Activated CD8-positive, alpha-beta memory T cell treated with anti-CD3 and anti-CD28 coated beads for 36 hours (primary cell): Measurements from ENCODE around the gene ACYP1. TPM values are rescaled to one million over a fixed set of nuclear protein-coding genes. Genes with fewer than 3 reads are reported as not detected.

ENCODE experiments used
- CTCF ChIA-PET: fragments of 350-600 bp; sonication (Branson Sonifier 250); formaldehyde crosslinking; loops from one replicate; lab custom pipeline; 2021; ENCODE audit warnings: antibody characterized with exemption; lab: Charles Lee
- POLR2A ChIA-PET: fragments of 350-600 bp; sonication (Branson Sonifier 250); formaldehyde crosslinking; loops from one replicate; lab custom pipeline; 2021; ENCODE audit warnings: antibody characterized with exemption; lab: Charles Lee
- total RNA-seq, 2 experiments: library from RNA; stranded (reverse); gene quantifications; one replicate each; pipeline ENCODE4 v1.2.3, GENCODE V29; 2021

ACYP1 gene
- total RNA-seq: 10 to 100 TPM; 41.6 to 42.0 TPM

DNA sequence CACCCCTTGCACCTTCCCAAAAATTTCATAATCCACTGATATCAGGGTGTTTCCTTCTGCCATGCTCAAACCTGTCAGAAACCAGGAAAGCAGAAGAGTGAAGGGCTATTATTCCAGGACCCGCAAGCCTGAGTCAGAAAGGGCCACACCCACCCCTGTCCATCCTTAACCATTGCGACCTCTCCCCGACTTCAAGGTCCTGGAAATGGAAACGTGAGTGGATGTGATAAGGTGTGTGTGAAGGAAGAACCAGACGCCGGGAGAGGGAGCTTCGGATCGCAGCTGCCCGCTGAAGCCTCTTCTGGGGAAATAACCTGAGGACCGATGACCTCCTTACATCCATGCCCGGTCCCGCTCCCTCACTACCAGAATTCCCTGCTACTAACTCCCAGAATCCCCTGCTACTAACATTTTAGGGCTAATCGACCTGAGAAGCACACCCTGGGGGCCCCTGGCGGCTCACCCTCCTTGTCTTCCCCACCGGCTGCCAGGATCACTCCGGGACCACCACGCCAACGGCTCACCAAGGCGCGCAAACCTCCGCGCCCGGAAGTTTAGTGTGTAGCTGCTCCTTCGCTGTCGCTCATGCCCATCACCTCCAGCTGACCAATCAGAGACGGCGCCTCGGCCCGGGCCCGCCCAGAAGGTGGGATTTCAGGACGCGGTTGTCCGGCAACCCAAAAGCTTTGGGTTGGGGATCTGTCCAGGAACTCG is at the start of gene ACYP1:
ACYP1 (minus strand) TSS at position 534 of the 714 bp plus-strand sequence; CDS start at position 63, 471 bp downstream.
- ChIA-PET CTCF (interaction anchor here (0.8 to 2.2 kb wide), 5 partner anchors 11 to 202 kb away, joined by 3 to 7 read pairs (median 4); partner anchors contain the start of gene MLH3), POLR2A (interaction anchor here (0.9 to 1.2 kb wide), 2 partner anchors 61 to 63 kb away, joined by 3 to 5 read pairs; partner anchors contain the start of genes EIF2B2 and NEK9)

DNA sequence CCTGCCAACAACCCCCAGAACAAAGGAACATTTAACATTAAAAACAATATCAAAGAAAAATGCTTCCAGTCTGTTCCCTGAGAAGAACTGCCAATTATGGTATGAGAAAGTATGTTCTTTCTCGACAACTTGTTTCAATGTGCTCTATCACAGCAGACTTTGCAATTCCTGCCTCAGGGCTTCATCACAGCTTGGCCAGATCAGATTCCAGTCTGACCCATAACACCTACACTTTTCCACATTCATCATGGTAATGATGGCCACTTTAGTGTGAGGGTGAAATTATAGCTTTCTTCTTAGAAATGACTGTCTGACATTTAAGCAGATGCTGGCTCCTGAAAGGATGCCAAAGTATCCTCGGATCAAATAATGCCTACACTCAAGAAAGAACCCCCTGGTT is 46.1 kb upstream of the ACYP1 start:
- ChIA-PET POLR2A (no interaction called here), CTCF (no interaction called here)

DNA sequence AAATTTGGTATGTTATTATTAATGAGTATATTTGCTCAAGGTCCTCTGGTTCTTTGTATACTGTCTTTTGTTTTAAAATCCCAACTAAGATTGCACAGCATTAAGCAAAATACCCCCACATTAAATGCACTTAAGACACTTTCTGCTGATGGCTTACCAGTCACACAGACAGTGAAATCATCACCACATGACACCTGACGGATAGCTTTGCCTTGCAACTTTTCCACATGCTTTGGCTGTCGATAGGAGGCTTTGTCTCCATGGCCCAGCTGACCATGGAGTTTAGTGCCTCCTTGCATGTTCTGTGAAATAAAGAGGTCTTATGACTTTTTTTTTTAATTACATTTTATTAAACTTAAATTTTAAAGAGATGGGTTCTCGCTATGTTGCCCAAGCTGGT is 43.4 kb upstream of the ACYP1 start:
- POLR2A ChIA-PET: interaction anchor here (0.7 kb wide), 1 partner anchor 217 kb away, joined by 5 read pairs; no protein-coding TSS in a partner anchor
- CTCF ChIA-PET: no interaction called here

DNA sequence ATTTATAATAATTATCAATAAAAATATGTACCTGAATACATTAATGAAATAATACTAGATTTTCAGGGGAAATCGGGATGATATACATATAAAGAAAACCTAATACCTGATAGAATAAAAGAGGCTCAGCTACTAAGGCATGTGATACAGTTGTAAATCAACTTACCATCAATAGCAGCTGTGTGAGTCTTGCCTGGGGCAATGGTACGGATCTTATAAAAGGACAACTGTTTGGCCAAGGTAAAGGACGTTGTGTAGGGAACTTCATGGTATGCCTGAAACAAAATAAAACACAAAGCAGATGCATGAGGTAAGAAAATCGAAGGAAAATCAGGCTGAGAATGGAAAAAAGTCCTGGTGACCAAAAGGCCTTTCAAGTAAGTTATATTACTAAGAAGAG is 37.7 kb upstream of the ACYP1 start:
- POLR2A ChIA-PET: no interaction called here
- CTCF ChIA-PET: no interaction called here

DNA sequence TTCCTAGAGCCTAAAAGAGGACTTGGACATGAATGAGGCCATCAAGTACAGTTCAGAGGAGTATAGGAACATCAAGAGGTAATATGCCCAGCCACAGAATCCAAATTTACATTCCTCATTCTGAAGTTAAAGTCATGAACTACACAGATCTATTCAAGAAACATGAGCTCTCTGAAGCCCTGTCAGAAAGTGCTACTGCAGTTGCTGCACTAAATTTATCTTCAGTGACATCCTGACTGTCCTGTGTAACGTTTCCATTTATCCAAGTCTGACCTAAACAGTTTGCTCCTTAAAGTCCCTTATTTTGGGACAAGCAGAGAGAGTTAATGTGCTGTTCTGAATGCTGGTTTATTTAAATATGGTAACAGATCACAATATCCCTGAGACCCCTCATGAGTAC is 34.9 kb upstream of the ACYP1 start:
- ChIA-PET POLR2A (no interaction called here), CTCF (no interaction called here)

- CTCF ChIA-PET: interaction anchor here (0.6 kb wide), 1 partner anchor 1249 kb away, joined by 4 read pairs; no protein-coding TSS in a partner anchor
- POLR2A ChIA-PET: no interaction called here
Measured at GRCh38 chr14:75098212-75098611, 34.4 kb upstream of the ACYP1 start.

DNA sequence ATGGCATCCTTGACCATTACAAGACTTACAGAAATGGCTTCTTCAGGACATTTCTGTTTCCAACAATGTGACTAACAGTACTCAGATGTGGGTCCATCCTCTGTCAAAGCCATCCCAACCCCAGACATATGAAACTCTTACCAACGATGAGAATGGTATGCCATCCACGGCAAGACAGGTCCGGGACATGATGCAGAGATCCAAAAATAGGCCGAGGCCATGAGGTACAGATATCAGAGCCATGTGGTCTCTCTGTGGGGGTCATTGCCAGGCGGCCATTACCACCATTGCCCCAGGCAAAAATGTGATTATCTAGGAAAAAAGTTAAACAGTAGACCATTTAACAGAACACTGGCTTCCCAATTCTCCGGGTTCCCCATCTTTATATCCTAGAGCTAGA is 33.1 kb upstream of the ACYP1 start:
- ChIA-PET POLR2A (no interaction called here), CTCF (no interaction called here)

DNA sequence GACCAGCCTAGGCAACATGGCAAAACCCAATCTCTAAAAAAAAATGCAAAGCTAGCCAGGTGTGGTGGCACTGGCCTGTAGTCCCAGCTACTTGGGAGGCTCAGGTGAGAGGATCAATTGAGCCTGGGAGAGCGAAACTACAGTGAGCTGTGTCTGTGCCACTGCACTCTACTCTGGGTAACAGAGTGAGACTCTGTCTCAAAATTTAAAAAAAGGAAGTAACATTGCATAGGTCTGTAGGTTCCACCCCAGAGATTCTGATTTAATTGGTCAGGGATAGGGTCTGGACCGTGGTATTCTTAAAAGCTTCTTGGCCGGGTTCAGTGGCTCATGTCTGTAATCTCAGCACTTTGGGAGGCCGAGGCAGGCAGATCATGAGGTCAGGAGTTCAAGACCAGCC is 31.9 kb upstream of the ACYP1 start:
- CTCF ChIA-PET: no interaction called here
- POLR2A ChIA-PET: no interaction called here

DNA sequence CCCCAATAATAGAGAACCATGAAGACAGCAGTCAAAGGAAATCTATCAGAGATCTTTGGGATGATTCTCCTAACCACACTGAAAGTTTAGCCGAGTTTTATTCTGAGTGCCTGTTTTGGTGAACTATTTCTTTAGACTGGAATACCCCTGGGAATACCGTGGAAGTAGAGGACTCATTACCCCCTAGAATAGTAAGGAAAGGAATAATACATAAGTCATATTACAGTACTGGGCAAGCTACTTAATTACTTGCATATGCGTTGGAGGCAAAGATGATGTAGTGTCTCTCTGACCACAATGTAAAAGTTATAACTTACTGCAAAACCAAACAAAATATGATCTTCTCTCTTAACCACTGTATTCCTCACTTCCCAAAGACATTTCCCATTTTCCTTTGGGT is 31.1 kb upstream of the ACYP1 start:
- ChIA-PET POLR2A (no interaction called here), CTCF (no interaction called here)

- ChIA-PET CTCF (no interaction called here), POLR2A (interaction anchor here (0.6 kb wide), 1 partner anchor 131 kb away, joined by 3 read pairs; no protein-coding TSS in a partner anchor)
Measured at GRCh38 chr14:75092698-75093097, 28.9 kb upstream of the ACYP1 start.

GRCh38 chr14:75091251-75091650 is 27.4 kb upstream of the ACYP1 start:
- ChIA-PET POLR2A (no interaction called here), CTCF (no interaction called here)

GRCh38 chr14:75090353-75090752 is 26.5 kb upstream of the ACYP1 start:
- ChIA-PET POLR2A (interaction anchor here (0.7 kb wide), 1 partner anchor 476 kb away, joined by 7 read pairs; no protein-coding TSS in a partner anchor), CTCF (no interaction called here)

DNA sequence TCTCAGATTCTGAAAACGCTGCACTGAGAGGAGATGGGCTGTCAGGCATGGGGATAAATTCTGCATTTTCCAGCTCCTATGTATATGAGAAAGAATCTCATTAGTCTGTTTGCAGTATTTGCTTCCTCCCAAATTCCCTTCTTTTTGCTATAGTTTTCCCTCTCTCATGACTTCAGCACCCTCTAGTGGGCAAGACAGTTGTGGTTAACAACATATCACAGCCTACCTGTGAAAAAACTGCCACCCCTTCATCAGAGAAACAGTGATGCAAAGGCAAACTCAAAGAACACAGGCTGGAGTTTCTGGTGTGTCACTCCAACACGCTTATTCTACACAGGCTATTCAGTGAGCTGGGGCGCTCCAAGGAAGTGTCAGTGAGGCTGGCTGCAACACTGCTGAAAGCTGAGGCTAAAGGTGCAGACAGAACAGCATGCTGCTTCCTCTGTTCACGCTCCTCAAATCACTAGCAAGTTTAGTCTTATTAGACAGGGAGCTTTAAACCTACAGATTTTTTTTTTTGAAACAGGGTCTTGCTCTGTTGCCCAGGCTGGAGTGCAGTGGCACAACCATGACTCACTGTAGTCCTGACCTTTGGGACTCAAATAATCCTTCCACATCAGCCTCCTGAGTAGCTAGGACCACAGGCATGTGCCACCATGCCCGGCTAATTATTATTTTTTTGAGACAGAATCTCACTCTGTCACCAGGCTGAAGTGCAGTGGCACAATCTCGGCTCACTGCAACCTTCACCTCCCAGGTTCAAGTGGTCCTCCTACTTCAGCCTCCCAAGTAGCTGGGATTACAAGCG is 24.9 kb upstream of the ACYP1 start:
- POLR2A ChIA-PET: no interaction called here
- CTCF ChIA-PET: interaction anchor here (0.6 to 4.0 kb wide), 20 partner anchors 13 to 480 kb away, joined by 3 to 40 read pairs (median 3); partner anchors contain the start of genes RPS6KL1 and ZC2HC1C

DNA sequence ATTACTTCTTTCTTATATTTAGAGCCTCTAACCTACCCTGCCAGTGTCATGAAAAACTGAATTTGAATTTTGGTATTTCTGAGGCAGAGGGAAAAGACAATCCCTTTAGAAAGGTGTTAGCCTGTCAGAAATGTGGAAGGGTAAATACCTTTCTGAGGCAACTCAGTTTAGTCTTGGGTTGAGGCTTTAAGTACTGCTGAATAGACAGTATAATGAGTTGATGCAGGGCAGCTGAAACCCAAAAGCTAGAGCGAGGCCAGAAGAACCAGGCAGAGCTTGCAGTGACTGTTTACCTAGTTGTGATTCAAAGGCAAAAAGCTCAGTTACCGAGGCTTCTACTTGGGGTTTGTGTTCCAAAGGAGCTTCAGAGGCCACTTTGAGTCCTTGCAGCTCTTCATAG is 24.3 kb upstream of the ACYP1 start:
- POLR2A ChIA-PET: no interaction called here
- CTCF ChIA-PET: interaction anchor here (0.7 to 4.0 kb wide), 18 partner anchors 13 to 479 kb away, joined by 3 to 40 read pairs (median 3); partner anchors contain the start of genes RPS6KL1 and ZC2HC1C

- POLR2A ChIA-PET: no interaction called here
- CTCF ChIA-PET: no interaction called here
Measured at GRCh38 chr14:75084513-75084912, 20.7 kb upstream of the ACYP1 start.

- POLR2A ChIA-PET: no interaction called here
Measured at GRCh38 chr14:75083271-75083670, 19.4 kb upstream of the ACYP1 start.

GRCh38 chr14:75081660-75082229 is 17.9 kb upstream of the ACYP1 start:
- ChIA-PET CTCF (no interaction called here), POLR2A (no interaction called here)

More at GRCh38 chr14:75083271-75083670, 19.4 kb upstream of the ACYP1 start:
- CTCF ChIA-PET: interaction anchor here (1.2 kb wide), 1 partner anchor 138 kb away, joined by 3 read pairs; no protein-coding TSS in a partner anchor

GRCh38 chr14:75079521-75079920 is 15.7 kb upstream of the ACYP1 start:
- POLR2A ChIA-PET: no interaction called here
- CTCF ChIA-PET: interaction anchor here (0.6 to 1.6 kb wide), 4 partner anchors 120 to 318 kb away, joined by 3 to 5 read pairs (median 3); no protein-coding TSS in a partner anchor

GRCh38 chr14:75077794-75078193 is 14.0 kb upstream of the ACYP1 start:
- POLR2A ChIA-PET: no interaction called here

More at GRCh38 chr14:75077794-75078193, 14.0 kb upstream of the ACYP1 start:
- CTCF ChIA-PET: no interaction called here
